ENCODE results near the gene LRRC49. TPM values are rescaled to one million over a fixed set of nuclear protein-coding genes. Genes with fewer than 3 reads are reported as not detected.
A peak's percentile ranks its signal among the peaks of the same experiment; 100 is the strongest.

LRRC49 gene
- total RNA-seq, 1 experiment from 2014 or later, result 8.3 TPM

DNA sequence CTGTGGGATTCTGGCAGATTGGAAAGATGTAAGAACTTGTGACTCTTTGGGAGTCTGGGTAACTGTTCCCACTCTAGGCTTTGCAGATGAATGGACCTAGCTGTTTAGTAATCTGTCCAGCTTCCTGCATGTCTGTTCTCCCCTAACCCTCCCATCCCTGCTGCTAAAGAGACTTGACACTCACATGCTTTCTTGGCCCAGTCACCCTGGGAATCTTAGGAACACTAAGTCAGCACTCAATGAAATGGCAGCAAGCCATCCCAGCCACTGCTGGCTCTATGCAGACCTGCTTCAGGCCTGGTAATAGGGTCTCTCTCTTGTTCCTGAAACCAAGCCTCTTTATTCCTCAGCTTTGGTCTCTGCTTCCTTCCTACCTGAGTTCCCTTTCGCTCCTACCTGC is 158.9 kb downstream of the LRRC49 start:
- H3K56ac ChIP-seq (ENCODE audit: insufficient read length, low read depth, low read length), result no peak overlapping the region
- no peak overlapping the region for H2BK20ac ChIP-seq (ENCODE audit: low read depth, low read length, poor library complexity, severe bottlenecking)
- H2BK120ac ChIP-seq (ENCODE audit: low read depth, low read length, poor library complexity, severe bottlenecking), result no peak overlapping the region
- no peak overlapping the region for H2AFZ ChIP-seq (ENCODE audit: low read length)
- no peaks in the 10 kb centered on the region for H3K9me3 ChIP-seq (ENCODE audit: control insufficient read depth, low read depth, low read length)
- TF ChIP-seq, protein P1, sequence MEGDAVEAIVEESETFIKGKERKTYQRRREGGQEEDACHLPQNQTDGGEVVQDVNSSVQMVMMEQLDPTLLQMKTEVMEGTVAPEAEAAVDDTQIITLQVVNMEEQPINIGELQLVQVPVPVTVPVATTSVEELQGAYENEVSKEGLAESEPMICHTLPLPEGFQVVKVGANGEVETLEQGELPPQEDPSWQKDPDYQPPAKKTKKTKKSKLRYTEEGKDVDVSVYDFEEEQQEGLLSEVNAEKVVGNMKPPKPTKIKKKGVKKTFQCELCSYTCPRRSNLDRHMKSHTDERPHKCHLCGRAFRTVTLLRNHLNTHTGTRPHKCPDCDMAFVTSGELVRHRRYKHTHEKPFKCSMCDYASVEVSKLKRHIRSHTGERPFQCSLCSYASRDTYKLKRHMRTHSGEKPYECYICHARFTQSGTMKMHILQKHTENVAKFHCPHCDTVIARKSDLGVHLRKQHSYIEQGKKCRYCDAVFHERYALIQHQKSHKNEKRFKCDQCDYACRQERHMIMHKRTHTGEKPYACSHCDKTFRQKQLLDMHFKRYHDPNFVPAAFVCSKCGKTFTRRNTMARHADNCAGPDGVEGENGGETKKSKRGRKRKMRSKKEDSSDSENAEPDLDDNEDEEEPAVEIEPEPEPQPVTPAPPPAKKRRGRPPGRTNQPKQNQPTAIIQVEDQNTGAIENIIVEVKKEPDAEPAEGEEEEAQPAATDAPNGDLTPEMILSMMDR (conservative IDR thresholded peaks at IDR 0.05), result no peak
- H3K79me1 ChIP-seq (ENCODE audit: insufficient read depth, low read depth, low read length, poor library complexity, severe bottlenecking), result no peaks in the 10 kb centered on the region
- no peak overlapping the region for H3K23ac ChIP-seq (ENCODE audit: insufficient read length, low read depth, low read length)
- H4K5ac ChIP-seq (ENCODE audit: insufficient read length, low read depth, low read length), result no peak overlapping the region
- no peak overlapping the region for H3K4me2 ChIP-seq (ENCODE audit: insufficient read depth, insufficient read length, low read length)
- H3K27ac ChIP-seq (ENCODE audit: insufficient read length, low read depth, low read length), result no peak overlapping the region
- no peak overlapping the region for H3K4me3 Mint-ChIP-seq
- H4K91ac ChIP-seq (ENCODE audit: insufficient read length, low read depth, low read length), result no peak overlapping the region
- no peaks in the 10 kb centered on the region for H3K4me1 ChIP-seq (ENCODE audit: insufficient read depth, low read length)
- H2BK15ac ChIP-seq (ENCODE audit: low read depth, low read length), result no peak overlapping the region
- WGBS (ENCODE audit: extremely low coverage, insufficient read length, low lambda C conversion rate), result no CpG with 5 or more reads among the region's 1 CpG
- no peak overlapping the region for H3K9ac ChIP-seq (ENCODE audit: extremely low read depth, insufficient read length, low read length)
- H3K27me3 Mint-ChIP-seq (ENCODE audit: low read depth), result no peaks in the 10 kb centered on the region
- no peak overlapping the region for H3K4ac ChIP-seq (ENCODE audit: low read depth, low read length)
- H2AK5ac ChIP-seq (ENCODE audit: insufficient read length, low read length), result no peak overlapping the region
- H3K23me2 ChIP-seq (ENCODE audit: insufficient read length, low read depth, low read length, poor library complexity, severe bottlenecking), result no peaks in the 10 kb centered on the region
- H3K14ac ChIP-seq (ENCODE audit: insufficient read depth, low read length), result no peak overlapping the region
- H3K18ac ChIP-seq (ENCODE audit: insufficient read length, low read depth, low read length), result no peak overlapping the region
- peaks cover 17 to 21% of the 10 kb centered on the region in 2 experiments for H3K4me1 Mint-ChIP-seq
- no peak overlapping the region for H2BK12ac ChIP-seq (ENCODE audit: insufficient read length, low read depth, low read length)
- H2BK5ac ChIP-seq (ENCODE audit: insufficient read length, low read length), result no peak overlapping the region
- no peak overlapping the region for H4K8ac ChIP-seq (replicated peaks; ENCODE audit: insufficient read length, low read depth, low read length)
- H3K27me3 ChIP-seq (ENCODE audit: insufficient read depth, low read length), result no peaks in the 10 kb centered on the region
- no peaks in the 10 kb centered on the region; a peak in 2 of 7 replicates for H3K36me3 Mint-ChIP-seq (ENCODE audit: insufficient read depth in 1 of 3, low read depth in 3 of 3)
- H3K79me2 ChIP-seq (ENCODE audit: insufficient read depth, low read length), result no peaks in the 10 kb centered on the region
- H3K27ac Mint-ChIP-seq, result peak overlapping the region in 1 of 3 experiments; percentile 19; a peak in 2 of 7 replicates
- H4K20me1 ChIP-seq (ENCODE audit: control insufficient read depth, insufficient read depth, insufficient read length), result no peaks in the 10 kb centered on the region
- H3T11ph ChIP-seq (ENCODE audit: low read length), result no peak overlapping the region
- DNase-seq, result no peak
- no peaks in the 10 kb centered on the region; a peak in 1 of 5 replicates for H3K9me3 Mint-ChIP-seq
